ENCODE results near the gene SH3PXD2B.
"Not testable (repeated sequence)": the region's sequence is repeated elsewhere in the genome, so short reads cannot be mapped to it uniquely, and the experiment has no call there.

SH3PXD2B gene

GRCh38 chr5:172288465-172288864 lies 165.9 kb downstream of the SH3PXD2B start:
- no peak for DNase-seq

GRCh38 chr5:172287140-172287539 lies 167.2 kb downstream of the SH3PXD2B start:
- DNase-seq = not testable (repeated sequence)

GRCh38 chr5:172285226-172286143 lies 168.8 kb downstream of the SH3PXD2B start:
- no peak for DNase-seq

- no peak for DNase-seq
These were observed 169.7 kb downstream of the SH3PXD2B start for GRCh38 chr5:172284611-172284980.

- DNase-seq = no peak
These were observed 170.3 kb downstream of the SH3PXD2B start for GRCh38 chr5:172283862-172284610.

- no peak for DNase-seq
These were observed 171.1 kb downstream of the SH3PXD2B start, which contains the start of gene UBTD2 for GRCh38 chr5:172283020-172283861. Gene UBTD2, minus strand, starts transcription at chr5:172283764. Its CDS starts 99 bp downstream, at chr5:172283665.

GRCh38 chr5:172282272-172283019 lies 171.9 kb downstream of the SH3PXD2B start:
- no peak for DNase-seq

GRCh38 chr5:172281346-172281745 lies 173.0 kb downstream of the SH3PXD2B start:
- DNase-seq = no peak

GRCh38 chr5:172280929-172281328 lies 173.4 kb downstream of the SH3PXD2B start:
- no peak for DNase-seq

- DNase-seq = no peak
These were observed 174.0 kb downstream of the SH3PXD2B start for GRCh38 chr5:172280317-172280716.

- no peak for DNase-seq
These were observed 176.0 kb downstream of the SH3PXD2B start for GRCh38 chr5:172278356-172278755.

- no peak for DNase-seq
These were observed 178.1 kb downstream of the SH3PXD2B start for GRCh38 chr5:172276214-172276613.

Data from DMS79 (cell line).